Mononuclear cell (primary cell): ENCODE results near the gene ZMYND10. TPM values are rescaled to one million over a fixed set of nuclear protein-coding genes. Genes with fewer than 3 reads are reported as not detected.

Experiments
- total RNA-seq: library from RNA; depleted of rRNA; stranded (reverse); fragments of >200 nt; gene quantifications from one replicate; pipeline ENCODE4 v1.2.3, GENCODE V29; 2012

The ZMYND10 gene
- total RNA-seq, 1 donor = 0.10 TPM

Other genes with a start within 250 kb of the ZMYND10 start
- 0.42 TPM for gene SEMA3F, start 190.4 kb downstream of the ZMYND10 start, total RNA-seq
- gene GNAT1, start 154.1 kb downstream of the ZMYND10 start, total RNA-seq = not detected
- gene SLC38A3, start 140.5 kb downstream of the ZMYND10 start, total RNA-seq = not detected
- gene GNAI2, start 109.5 kb downstream of the ZMYND10 start, total RNA-seq = 243 TPM
- gene SEMA3B, start 76.6 kb downstream of the ZMYND10 start, total RNA-seq = 0.42 TPM
- not detected for gene LSMEM2, start 66.6 kb downstream of the ZMYND10 start, total RNA-seq
- 19.0 TPM for gene IFRD2, start 53.3 kb downstream of the ZMYND10 start, total RNA-seq
- 2.0 TPM for gene HYAL3, start 46.3 kb downstream of the ZMYND10 start, total RNA-seq
- 11.2 TPM for gene NAA80, start 46.3 kb downstream of the ZMYND10 start, total RNA-seq
- not detected for gene HYAL1, start 42.2 kb downstream of the ZMYND10 start, total RNA-seq
- 4.2 TPM for gene HYAL2, start 23.0 kb downstream of the ZMYND10 start, total RNA-seq
- gene TUSC2, start 17.5 kb downstream of the ZMYND10 start, total RNA-seq = 15.3 TPM
- gene RASSF1, start 4.9 kb downstream of the ZMYND10 start, total RNA-seq = 44.8 TPM
- gene NPRL2, start 5.0 kb upstream of the ZMYND10 start, total RNA-seq = 11.1 TPM
- gene CYB561D2, start 5.1 kb upstream of the ZMYND10 start, total RNA-seq = 10.8 TPM
- gene TMEM115, start 13.8 kb upstream of the ZMYND10 start, total RNA-seq = 20.3 TPM
- 1.5 TPM for gene CACNA2D2, start 157.9 kb upstream of the ZMYND10 start, total RNA-seq
- 3.7 TPM for gene C3orf18, start 222.0 kb upstream of the ZMYND10 start, total RNA-seq
- gene HEMK1, start 223.8 kb upstream of the ZMYND10 start, total RNA-seq = 3.0 TPM